ENCODE measurements around the gene SNU13. TPM values are rescaled to one million over a fixed set of nuclear protein-coding genes. Genes with fewer than 3 reads are reported as not detected.

Gene SNU13
- total RNA-seq, 3 donors from 2014 or later, result 97.9 to 145 (median 127) TPM

GRCh38 chr22:41661088-41661487, 27.6 kb downstream of the SNU13 start:
- DNase-seq (ENCODE audit: low spot score in 2 of 2), result no peak
- Histone ChIP-seq H3K36me3 (peaks cover 15% of the 10 kb centered on the region), H3K27me3 (no peaks in the 10 kb centered on the region), H3K4me1 (no peaks in the 10 kb centered on the region), H3K27ac (no peak overlapping the region), H3K4me3 (no peak overlapping the region), H3K9me3 (no peaks in the 10 kb centered on the region)
- TF ChIP-seq POLR2A (IDR thresholded peaks at IDR 0.05), result no peak
- no peak for TF ChIP-seq CTCF (IDR thresholded peaks at IDR 0.05)
- no peak for TF ChIP-seq POLR2AphosphoS5 (IDR thresholded peaks at IDR 0.05)
- intact Hi-C loops (cut with DNase I; ENCODE audit: low total_unique reads), result no loop called here

- Histone ChIP-seq H3K4me3 (no peak overlapping the region), H3K9me3 (no peaks in the 10 kb centered on the region), H3K36me3 (peaks cover 15% of the 10 kb centered on the region), H3K27ac (no peak overlapping the region), H3K27me3 (no peaks in the 10 kb centered on the region), H3K4me1 (no peaks in the 10 kb centered on the region)
- intact Hi-C loops (cut with DNase I; ENCODE audit: low total_unique reads), result no loop called here
- no peak for DNase-seq (ENCODE audit: low spot score in 2 of 2)
- TF ChIP-seq POLR2A (IDR thresholded peaks at IDR 0.05) (no peak), CTCF (IDR thresholded peaks at IDR 0.05) (no peak), POLR2AphosphoS5 (IDR thresholded peaks at IDR 0.05) (no peak)
Measured at GRCh38 chr22:41660416-41660815, 28.3 kb downstream of the SNU13 start.

GRCh38 chr22:41659941-41660340, 28.7 kb downstream of the SNU13 start:
- no peak overlapping the region for H3K4me3 ChIP-seq
- intact Hi-C loops (cut with DNase I; ENCODE audit: low total_unique reads), result no loop called here
- DNase-seq (ENCODE audit: low spot score in 2 of 2), result no peak
- no peaks in the 10 kb centered on the region for H3K4me1 ChIP-seq
- H3K36me3 ChIP-seq, result peaks cover 15% of the 10 kb centered on the region
- no peak overlapping the region for H3K27ac ChIP-seq
- no peak for TF ChIP-seq POLR2AphosphoS5 (IDR thresholded peaks at IDR 0.05)
- TF ChIP-seq CTCF (IDR thresholded peaks at IDR 0.05), result no peak
- TF ChIP-seq POLR2A (IDR thresholded peaks at IDR 0.05), result no peak
- no peaks in the 10 kb centered on the region for H3K9me3 ChIP-seq
- H3K27me3 ChIP-seq, result no peaks in the 10 kb centered on the region

- TF ChIP-seq POLR2A (IDR thresholded peaks at IDR 0.05), result no peak
- no peak for TF ChIP-seq CTCF (IDR thresholded peaks at IDR 0.05)
- TF ChIP-seq POLR2AphosphoS5 (IDR thresholded peaks at IDR 0.05), result no peak
- H3K9me3 ChIP-seq, result no peaks in the 10 kb centered on the region
- peaks cover 16% of the 10 kb centered on the region for H3K36me3 ChIP-seq
- no peak overlapping the region for H3K4me3 ChIP-seq
- no peaks in the 10 kb centered on the region for H3K27me3 ChIP-seq
- intact Hi-C loops (cut with DNase I; ENCODE audit: low total_unique reads), result no loop called here
- no peak overlapping the region for H3K27ac ChIP-seq
- DNase-seq (ENCODE audit: low spot score in 2 of 2), result no peak
- no peaks in the 10 kb centered on the region for H3K4me1 ChIP-seq
Measured at GRCh38 chr22:41658869-41659268, 29.8 kb downstream of the SNU13 start.

- TF ChIP-seq POLR2A (IDR thresholded peaks at IDR 0.05), result no peak
- Histone ChIP-seq H3K36me3 (peaks cover 22% of the 10 kb centered on the region), H3K9me3 (no peaks in the 10 kb centered on the region), H3K4me1 (no peaks in the 10 kb centered on the region), H3K27me3 (no peaks in the 10 kb centered on the region), H3K4me3 (no peak overlapping the region), H3K27ac (no peak overlapping the region)
- no peak for DNase-seq (ENCODE audit: low spot score in 2 of 2)
- intact Hi-C loops (cut with DNase I; ENCODE audit: low total_unique reads), result no loop called here
Measured at GRCh38 chr22:41657709-41658108, 31.0 kb downstream of the SNU13 start.

GRCh38 chr22:41656556-41656955, 32.1 kb downstream of the SNU13 start:
- H3K9me3 ChIP-seq, result no peaks in the 10 kb centered on the region
- H3K27ac ChIP-seq, result no peak overlapping the region
- TF ChIP-seq CTCF (IDR thresholded peaks at IDR 0.05) (no peak), POLR2AphosphoS5 (IDR thresholded peaks at IDR 0.05) (no peak), POLR2A (IDR thresholded peaks at IDR 0.05) (no peak)
- H3K27me3 ChIP-seq, result no peaks in the 10 kb centered on the region
- peaks cover 20% of the 10 kb centered on the region for H3K36me3 ChIP-seq
- H3K4me3 ChIP-seq, result no peak overlapping the region
- DNase-seq (ENCODE audit: low spot score in 2 of 2), result no peak
- no peaks in the 10 kb centered on the region for H3K4me1 ChIP-seq
- intact Hi-C loops (cut with DNase I; ENCODE audit: low total_unique reads), result no loop called here
